GM12878 (cell line): ENCODE data around the gene ARAP2. TPM values are rescaled to one million over a fixed set of nuclear protein-coding genes. Genes with fewer than 3 reads are reported as not detected.

ENCODE experiments used
- IKZF1 ChIP-seq: fragments of 450-650 bp; conservative IDR thresholded peaks from 2 replicates; pipeline ENCODE4 v1.6.1; 2017; ENCODE audit warnings: antibody characterized with exemption, mild to moderate bottlenecking
- TARDBP ChIP-seq: IDR thresholded peaks from 2 replicates; pipeline ENCODE4 v1.6.1; 2016; ENCODE audit warnings: borderline replicate concordance
- TCF12 ChIP-seq: IDR thresholded peaks from 2 replicates; pipeline ENCODE4 v1.6.1; 2011; ENCODE audit warnings: low read depth, mild to moderate bottlenecking, low read length
- ZZZ3 ChIP-seq: IDR thresholded peaks from 2 replicates; pipeline ENCODE4 v1.6.1; 2011; ENCODE audit warnings: low read depth; ENCODE audit not compliant: control insufficient read depth, insufficient read length
- polyA plus RNA-seq, 11 experiments: library from polyadenylated mRNA; depleted of rRNA in 4 of 11; unstranded in 6 of 11; stranded (reverse) in 5 of 11; fragments of >200 nt; fragmentation: Nextera tagmentation in 4 of 11; fragmentation: Illumina TruSeq in 1 of 11; extraction: Ambion mirVana in 4 of 11; extraction: Trizol in 1 of 11; gene quantifications; 1 replicate in 1 of 11; 2 replicates in 10 of 11; pipeline versions ENCODE4 v1.2.1 to v1.2.3, GENCODE V29; 2011 to 2016; ENCODE audit warnings: inconsistent platforms in 2 of 11, missing spikeins in 2 of 11, low read depth in 1 of 11
- total RNA-seq, 4 experiments: library from RNA; depleted of rRNA in 3 of 4; stranded (reverse); fragments of >200 nt in 3 of 4; fragmentation: Illumina TruSeq in 1 of 4; extraction: Trizol in 1 of 4; gene quantifications; 2 replicates each; pipeline versions ENCODE4 v1.2.1 to v1.2.3, GENCODE V29; 2013 to 2021
- TF ChIP-seq, protein P1 (sequence below): fragments of 450-650 bp; IDR thresholded peaks from 2 replicates; pipeline ENCODE4 v1.6.1; 2017; ENCODE audit warnings: mild to moderate bottlenecking, moderate library complexity
- TF ChIP-seq, protein P2 (sequence below): fragments of 450-650 bp; IDR thresholded peaks from 2 replicates; pipeline ENCODE4 v1.6.1; 2016; ENCODE audit warnings: mild to moderate bottlenecking

The ARAP2 gene
- total and polyA plus RNA-seq, 10 of the 15 experiments (the other 5 are each of a cell fraction or from before 2014, with no cell fraction given), result 5.4 to 36.1 (median 12.2) TPM

DNA sequence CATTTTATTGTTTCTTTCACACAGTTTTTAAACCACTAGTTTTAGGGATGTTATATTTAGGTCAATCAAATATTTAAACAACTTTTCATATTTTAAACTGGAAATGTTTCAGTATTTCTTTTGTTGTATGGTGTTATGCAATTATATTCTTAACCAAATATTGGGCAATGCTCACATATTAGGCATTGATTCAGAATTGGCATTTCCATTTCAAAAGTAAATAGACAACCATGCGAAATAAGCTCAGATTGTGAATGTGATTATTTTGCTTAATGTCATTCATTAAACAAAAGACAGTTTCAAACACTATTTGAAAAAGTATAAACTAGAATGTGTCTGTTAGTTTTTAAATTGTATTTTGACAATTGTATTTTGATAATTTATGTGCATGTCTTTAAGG, 36.9 kb downstream of the ARAP2 start (continued):
- TF ChIP-seq, protein P1, sequence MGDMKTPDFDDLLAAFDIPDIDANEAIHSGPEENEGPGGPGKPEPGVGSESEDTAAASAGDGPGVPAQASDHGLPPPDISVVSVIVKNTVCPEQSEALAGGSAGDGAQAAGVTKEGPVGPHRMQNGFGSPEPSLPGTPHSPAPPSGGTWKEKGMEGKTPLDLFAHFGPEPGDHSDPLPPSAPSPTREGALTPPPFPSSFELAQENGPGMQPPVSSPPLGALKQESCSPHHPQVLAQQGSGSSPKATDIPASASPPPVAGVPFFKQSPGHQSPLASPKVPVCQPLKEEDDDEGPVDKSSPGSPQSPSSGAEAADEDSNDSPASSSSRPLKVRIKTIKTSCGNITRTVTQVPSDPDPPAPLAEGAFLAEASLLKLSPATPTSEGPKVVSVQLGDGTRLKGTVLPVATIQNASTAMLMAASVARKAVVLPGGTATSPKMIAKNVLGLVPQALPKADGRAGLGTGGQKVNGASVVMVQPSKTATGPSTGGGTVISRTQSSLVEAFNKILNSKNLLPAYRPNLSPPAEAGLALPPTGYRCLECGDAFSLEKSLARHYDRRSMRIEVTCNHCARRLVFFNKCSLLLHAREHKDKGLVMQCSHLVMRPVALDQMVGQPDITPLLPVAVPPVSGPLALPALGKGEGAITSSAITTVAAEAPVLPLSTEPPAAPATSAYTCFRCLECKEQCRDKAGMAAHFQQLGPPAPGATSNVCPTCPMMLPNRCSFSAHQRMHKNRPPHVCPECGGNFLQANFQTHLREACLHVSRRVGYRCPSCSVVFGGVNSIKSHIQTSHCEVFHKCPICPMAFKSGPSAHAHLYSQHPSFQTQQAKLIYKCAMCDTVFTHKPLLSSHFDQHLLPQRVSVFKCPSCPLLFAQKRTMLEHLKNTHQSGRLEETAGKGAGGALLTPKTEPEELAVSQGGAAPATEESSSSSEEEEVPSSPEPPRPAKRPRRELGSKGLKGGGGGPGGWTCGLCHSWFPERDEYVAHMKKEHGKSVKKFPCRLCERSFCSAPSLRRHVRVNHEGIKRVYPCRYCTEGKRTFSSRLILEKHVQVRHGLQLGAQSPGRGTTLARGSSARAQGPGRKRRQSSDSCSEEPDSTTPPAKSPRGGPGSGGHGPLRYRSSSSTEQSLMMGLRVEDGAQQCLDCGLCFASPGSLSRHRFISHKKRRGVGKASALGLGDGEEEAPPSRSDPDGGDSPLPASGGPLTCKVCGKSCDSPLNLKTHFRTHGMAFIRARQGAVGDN, result no peak
- TF ChIP-seq, protein P2, sequence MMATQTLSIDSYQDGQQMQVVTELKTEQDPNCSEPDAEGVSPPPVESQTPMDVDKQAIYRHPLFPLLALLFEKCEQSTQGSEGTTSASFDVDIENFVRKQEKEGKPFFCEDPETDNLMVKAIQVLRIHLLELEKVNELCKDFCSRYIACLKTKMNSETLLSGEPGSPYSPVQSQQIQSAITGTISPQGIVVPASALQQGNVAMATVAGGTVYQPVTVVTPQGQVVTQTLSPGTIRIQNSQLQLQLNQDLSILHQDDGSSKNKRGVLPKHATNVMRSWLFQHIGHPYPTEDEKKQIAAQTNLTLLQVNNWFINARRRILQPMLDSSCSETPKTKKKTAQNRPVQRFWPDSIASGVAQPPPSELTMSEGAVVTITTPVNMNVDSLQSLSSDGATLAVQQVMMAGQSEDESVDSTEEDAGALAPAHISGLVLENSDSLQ, result no peak
- TF ChIP-seq TARDBP, result no peak
- TF ChIP-seq TCF12, result no peak
- TF ChIP-seq IKZF1, result no peak
- no peak for TF ChIP-seq ZZZ3
